Panc1 (cell line): ENCODE results near the gene ACCS.

Experiments
- CTCF ChIP-seq: fragments of 450-650 bp; IDR thresholded peaks from 2 replicates; pipeline ENCODE4 v1.5.1; 2017; ENCODE audit warnings: mild to moderate bottlenecking
- POLR2AphosphoS5 ChIP-seq: IDR thresholded peaks from 2 replicates; pipeline ENCODE4 v1.6.1; 2012; ENCODE audit warnings: mild to moderate bottlenecking, low read depth, low read length, moderate library complexity
- REST ChIP-seq, 2 experiments: IDR thresholded peaks; 2 replicates each; pipeline ENCODE4 v1.6.1; 2011 to 2012; ENCODE audit warnings: low read depth in 2 of 2, control low read depth in 1 of 2, low read length in 1 of 2, mild to moderate bottlenecking in 1 of 2, moderate library complexity in 1 of 2; ENCODE audit not compliant: insufficient read depth in 1 of 2
- SIN3A ChIP-seq: IDR thresholded peaks from 2 replicates; pipeline ENCODE4 v1.6.1; 2012; ENCODE audit warnings: low read depth, mild to moderate bottlenecking, low read length, moderate library complexity, borderline replicate concordance; ENCODE audit not compliant: insufficient read depth
- TCF7L2 ChIP-seq: IDR thresholded peaks from 2 replicates; pipeline ENCODE4 v1.6.1; 2011; ENCODE audit warnings: mild to moderate bottlenecking, low read depth, low read length, inconsistent platforms

GRCh38 chr11:44028816-44029506 lies 37.1 kb upstream of the ACCS start:
- TF ChIP-seq CTCF (no peak), POLR2AphosphoS5 (no peak), REST (IDR thresholded peaks at IDR 0.05; ENCODE audit: insufficient read depth in 1 of 2, low read depth in 2 of 2, low read length in 1 of 2) (no peak), SIN3A (no peak), TCF7L2 (no peak)
